SK-N-SH (cell line): Measurements from ENCODE around the gene DLG1.

ENCODE experiments used
- ELF1 ChIP-seq: IDR thresholded peaks from 2 replicates; pipeline ENCODE4 v1.4.0; 2012
- JUND ChIP-seq: IDR thresholded peaks from 2 replicates; pipeline ENCODE4 v1.4.0; 2012
- MXI1 ChIP-seq: IDR thresholded peaks from 2 replicates; pipeline ENCODE4 v1.6.1; 2012; ENCODE audit warnings: mild to moderate bottlenecking, low read depth, low read length, improper control_type of control experiment
- NFIC ChIP-seq: IDR thresholded peaks from 2 replicates; pipeline ENCODE4 v1.4.0; 2012; ENCODE audit warnings: borderline replicate concordance
- NRF1 ChIP-seq: IDR thresholded peaks from 2 replicates; pipeline ENCODE4 v1.6.1; 2012; ENCODE audit warnings: low read depth, mild to moderate bottlenecking, low read length
- POLR2AphosphoS5 ChIP-seq: IDR thresholded peaks from 2 replicates; pipeline ENCODE4 v1.6.1; 2012; ENCODE audit warnings: low read depth, low read length
- RAD21 ChIP-seq: IDR thresholded peaks from 2 replicates; pipeline ENCODE4 v1.6.1; 2012; ENCODE audit warnings: mild to moderate bottlenecking, low read length
- SMC3 ChIP-seq: IDR thresholded peaks from 2 replicates; pipeline ENCODE4 v1.6.1; 2012; ENCODE audit warnings: low read depth, low read length, improper control_type of control experiment
- TAF1 ChIP-seq: IDR thresholded peaks from 2 replicates; pipeline ENCODE4 v1.6.1; 2012; ENCODE audit warnings: low read depth, mild to moderate bottlenecking, low read length, moderate library complexity, borderline replicate concordance
- TCF12 ChIP-seq: IDR thresholded peaks from 2 replicates; pipeline ENCODE4 v1.4.0; 2012
- TF ChIP-seq, protein P1 (sequence below): IDR thresholded peaks from 2 replicates; pipeline ENCODE4 v1.4.0; 2012; ENCODE audit warnings: low read depth
- TF ChIP-seq, protein P2 (sequence below): fragments of 200-600 bp; sonication (generic); IDR thresholded peaks from 2 replicates; pipeline ENCODE4 v1.6.1; 2017; ENCODE audit warnings: antibody characterized with exemption, mild to moderate bottlenecking, moderate library complexity
- TF ChIP-seq, protein P3 (sequence below): IDR thresholded peaks from 2 replicates; pipeline ENCODE4 v1.6.1; 2012; ENCODE audit warnings: mild to moderate bottlenecking, low read depth, low read length, moderate library complexity

DNA sequence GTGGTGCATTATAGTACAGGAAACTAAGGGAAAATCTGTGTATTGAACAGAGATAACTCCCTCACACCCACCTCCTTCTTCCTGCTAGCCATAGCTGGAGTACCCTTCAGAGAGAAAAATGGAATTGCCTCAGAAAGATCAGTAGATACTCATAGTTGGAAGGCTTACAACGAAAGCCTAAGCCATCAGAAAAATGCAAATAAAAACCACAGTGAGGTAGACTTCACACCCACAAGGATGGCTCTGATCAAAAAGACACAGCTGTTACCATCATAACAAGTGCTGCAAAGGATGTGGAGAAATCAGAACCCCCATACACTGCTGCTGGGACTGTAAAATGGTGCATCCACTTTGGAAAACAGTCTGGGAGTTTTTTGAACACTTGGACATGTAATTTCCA lies 7.4 kb upstream of the DLG1 start:
- TF ChIP-seq, protein P1, sequence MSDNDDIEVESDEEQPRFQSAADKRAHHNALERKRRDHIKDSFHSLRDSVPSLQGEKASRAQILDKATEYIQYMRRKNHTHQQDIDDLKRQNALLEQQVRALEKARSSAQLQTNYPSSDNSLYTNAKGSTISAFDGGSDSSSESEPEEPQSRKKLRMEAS: no peak
- TF ChIP-seq, protein P2, sequence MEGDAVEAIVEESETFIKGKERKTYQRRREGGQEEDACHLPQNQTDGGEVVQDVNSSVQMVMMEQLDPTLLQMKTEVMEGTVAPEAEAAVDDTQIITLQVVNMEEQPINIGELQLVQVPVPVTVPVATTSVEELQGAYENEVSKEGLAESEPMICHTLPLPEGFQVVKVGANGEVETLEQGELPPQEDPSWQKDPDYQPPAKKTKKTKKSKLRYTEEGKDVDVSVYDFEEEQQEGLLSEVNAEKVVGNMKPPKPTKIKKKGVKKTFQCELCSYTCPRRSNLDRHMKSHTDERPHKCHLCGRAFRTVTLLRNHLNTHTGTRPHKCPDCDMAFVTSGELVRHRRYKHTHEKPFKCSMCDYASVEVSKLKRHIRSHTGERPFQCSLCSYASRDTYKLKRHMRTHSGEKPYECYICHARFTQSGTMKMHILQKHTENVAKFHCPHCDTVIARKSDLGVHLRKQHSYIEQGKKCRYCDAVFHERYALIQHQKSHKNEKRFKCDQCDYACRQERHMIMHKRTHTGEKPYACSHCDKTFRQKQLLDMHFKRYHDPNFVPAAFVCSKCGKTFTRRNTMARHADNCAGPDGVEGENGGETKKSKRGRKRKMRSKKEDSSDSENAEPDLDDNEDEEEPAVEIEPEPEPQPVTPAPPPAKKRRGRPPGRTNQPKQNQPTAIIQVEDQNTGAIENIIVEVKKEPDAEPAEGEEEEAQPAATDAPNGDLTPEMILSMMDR: no peak
- TF ChIP-seq POLR2AphosphoS5 (no peak), JUND (no peak), MXI1 (no peak), TAF1 (no peak), SMC3 (no peak), TCF12 (no peak; the same call in 1 of the 2 replicates), RAD21 (no peak), NFIC (no peak), ELF1 (no peak), NRF1 (no peak)
- TF ChIP-seq, protein P3, sequence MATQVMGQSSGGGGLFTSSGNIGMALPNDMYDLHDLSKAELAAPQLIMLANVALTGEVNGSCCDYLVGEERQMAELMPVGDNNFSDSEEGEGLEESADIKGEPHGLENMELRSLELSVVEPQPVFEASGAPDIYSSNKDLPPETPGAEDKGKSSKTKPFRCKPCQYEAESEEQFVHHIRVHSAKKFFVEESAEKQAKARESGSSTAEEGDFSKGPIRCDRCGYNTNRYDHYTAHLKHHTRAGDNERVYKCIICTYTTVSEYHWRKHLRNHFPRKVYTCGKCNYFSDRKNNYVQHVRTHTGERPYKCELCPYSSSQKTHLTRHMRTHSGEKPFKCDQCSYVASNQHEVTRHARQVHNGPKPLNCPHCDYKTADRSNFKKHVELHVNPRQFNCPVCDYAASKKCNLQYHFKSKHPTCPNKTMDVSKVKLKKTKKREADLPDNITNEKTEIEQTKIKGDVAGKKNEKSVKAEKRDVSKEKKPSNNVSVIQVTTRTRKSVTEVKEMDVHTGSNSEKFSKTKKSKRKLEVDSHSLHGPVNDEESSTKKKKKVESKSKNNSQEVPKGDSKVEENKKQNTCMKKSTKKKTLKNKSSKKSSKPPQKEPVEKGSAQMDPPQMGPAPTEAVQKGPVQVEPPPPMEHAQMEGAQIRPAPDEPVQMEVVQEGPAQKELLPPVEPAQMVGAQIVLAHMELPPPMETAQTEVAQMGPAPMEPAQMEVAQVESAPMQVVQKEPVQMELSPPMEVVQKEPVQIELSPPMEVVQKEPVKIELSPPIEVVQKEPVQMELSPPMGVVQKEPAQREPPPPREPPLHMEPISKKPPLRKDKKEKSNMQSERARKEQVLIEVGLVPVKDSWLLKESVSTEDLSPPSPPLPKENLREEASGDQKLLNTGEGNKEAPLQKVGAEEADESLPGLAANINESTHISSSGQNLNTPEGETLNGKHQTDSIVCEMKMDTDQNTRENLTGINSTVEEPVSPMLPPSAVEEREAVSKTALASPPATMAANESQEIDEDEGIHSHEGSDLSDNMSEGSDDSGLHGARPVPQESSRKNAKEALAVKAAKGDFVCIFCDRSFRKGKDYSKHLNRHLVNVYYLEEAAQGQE: no peak
